BE2C (cell line): ENCODE results near the gene MB.

Experiments used
- DNase-seq: peaks from one replicate; pipeline ENCODE4 v3.0.0-alpha.2; 2020
- H3K27me3 ChIP-seq: fragments of 250-450 bp; sonication (Bioruptor Pico); 2 replicates; pipeline ENCODE4 v1.5.1; 2020; ENCODE audit warnings: mild to moderate bottlenecking
- H3K36me3 ChIP-seq: fragments of 250-450 bp; sonication (Bioruptor Pico); 2 replicates; pipeline ENCODE4 v1.5.1; 2020; ENCODE audit warnings: mild to moderate bottlenecking
- H3K4me1 ChIP-seq: fragments of 250-450 bp; sonication (Bioruptor Pico); 2 replicates; pipeline ENCODE4 v1.5.1; 2020
- H3K4me3 ChIP-seq: 2 replicates; pipeline ENCODE4 v1.5.1; 2011; ENCODE audit warnings: low read depth, low read length
- H3K9me3 ChIP-seq: fragments of 250-450 bp; sonication (Bioruptor Pico); 2 replicates; pipeline ENCODE4 v1.5.1; 2020
- TF ChIP-seq, protein P1 (sequence below): IDR thresholded peaks from 2 replicates; pipeline ENCODE4 v1.5.1; 2012; ENCODE audit warnings: mild to moderate bottlenecking, low read depth, low read length

MB gene

DNA sequence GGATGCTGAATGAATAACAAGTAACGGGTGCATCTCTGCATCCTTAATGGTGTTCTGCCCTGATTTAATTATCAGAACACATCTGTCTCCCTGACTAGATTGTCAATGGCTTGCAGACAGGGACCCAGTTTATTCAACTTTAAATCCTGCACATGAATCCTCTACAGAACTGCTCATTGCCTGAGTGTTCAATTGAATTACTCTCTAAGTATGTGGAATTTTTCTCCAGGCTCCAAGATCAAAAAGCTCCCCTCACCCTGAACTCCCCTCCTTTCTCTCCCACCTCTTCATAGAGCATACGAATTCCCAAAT, 11.8 kb downstream of the MB start:
- Histone ChIP-seq H3K36me3 (no peaks in the 10 kb centered on the region), H3K27me3 (no peaks in the 10 kb centered on the region), H3K9me3 (no peaks in the 10 kb centered on the region; the same call in 1 of the 2 replicates), H3K4me3 (peak overlapping the region; percentile 4), H3K4me1 (peaks cover 24% of the 10 kb centered on the region)
- TF ChIP-seq, protein P1, sequence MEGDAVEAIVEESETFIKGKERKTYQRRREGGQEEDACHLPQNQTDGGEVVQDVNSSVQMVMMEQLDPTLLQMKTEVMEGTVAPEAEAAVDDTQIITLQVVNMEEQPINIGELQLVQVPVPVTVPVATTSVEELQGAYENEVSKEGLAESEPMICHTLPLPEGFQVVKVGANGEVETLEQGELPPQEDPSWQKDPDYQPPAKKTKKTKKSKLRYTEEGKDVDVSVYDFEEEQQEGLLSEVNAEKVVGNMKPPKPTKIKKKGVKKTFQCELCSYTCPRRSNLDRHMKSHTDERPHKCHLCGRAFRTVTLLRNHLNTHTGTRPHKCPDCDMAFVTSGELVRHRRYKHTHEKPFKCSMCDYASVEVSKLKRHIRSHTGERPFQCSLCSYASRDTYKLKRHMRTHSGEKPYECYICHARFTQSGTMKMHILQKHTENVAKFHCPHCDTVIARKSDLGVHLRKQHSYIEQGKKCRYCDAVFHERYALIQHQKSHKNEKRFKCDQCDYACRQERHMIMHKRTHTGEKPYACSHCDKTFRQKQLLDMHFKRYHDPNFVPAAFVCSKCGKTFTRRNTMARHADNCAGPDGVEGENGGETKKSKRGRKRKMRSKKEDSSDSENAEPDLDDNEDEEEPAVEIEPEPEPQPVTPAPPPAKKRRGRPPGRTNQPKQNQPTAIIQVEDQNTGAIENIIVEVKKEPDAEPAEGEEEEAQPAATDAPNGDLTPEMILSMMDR, result no peak
- DNase-seq, result no peak

DNA sequence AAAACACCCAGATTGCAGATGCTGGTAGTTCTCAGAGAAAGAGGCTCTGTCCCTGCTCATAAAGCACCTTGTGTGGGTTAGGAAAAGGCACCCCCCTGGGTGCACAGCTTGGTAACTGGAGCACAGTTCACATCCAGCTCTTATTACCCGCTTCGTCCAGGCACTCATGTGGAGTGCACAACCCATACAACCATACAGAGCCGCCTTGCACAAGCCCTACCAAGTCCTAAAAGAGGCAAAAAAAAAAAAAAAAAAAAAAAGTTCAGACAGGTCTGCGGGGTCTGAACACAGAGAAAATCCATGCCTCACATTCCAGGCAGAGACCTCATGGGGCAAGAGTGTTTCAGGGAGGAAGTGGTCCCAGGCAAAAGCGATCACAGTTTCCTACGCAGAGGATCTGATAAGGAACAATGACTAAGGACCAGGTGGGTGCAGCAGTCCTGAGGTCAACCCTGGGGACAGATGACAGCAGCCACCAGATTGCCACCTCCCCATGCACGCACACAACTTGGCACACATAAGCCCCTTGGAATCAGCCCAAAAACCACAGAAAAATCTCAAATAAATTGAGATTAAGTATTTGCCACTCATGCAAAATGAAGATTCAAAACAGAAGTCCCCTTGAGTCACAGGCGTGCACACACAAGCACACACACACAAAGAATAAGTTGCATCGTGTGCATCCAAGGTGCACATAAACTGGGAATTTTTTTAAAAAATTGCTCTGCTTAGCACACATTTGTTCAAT, 12.3 kb downstream of the MB start:
- H3K36me3 ChIP-seq, result no peaks in the 10 kb centered on the region
- TF ChIP-seq, protein P1, result no peak
- peak; percentile 79 for DNase-seq
- no peaks in the 10 kb centered on the region for H3K27me3 ChIP-seq
- H3K9me3 ChIP-seq, result no peaks in the 10 kb centered on the region; the same call in 1 of the 2 replicates
- H3K4me1 ChIP-seq, result peaks cover 24% of the 10 kb centered on the region
- no peak overlapping the region for H3K4me3 ChIP-seq

DNA sequence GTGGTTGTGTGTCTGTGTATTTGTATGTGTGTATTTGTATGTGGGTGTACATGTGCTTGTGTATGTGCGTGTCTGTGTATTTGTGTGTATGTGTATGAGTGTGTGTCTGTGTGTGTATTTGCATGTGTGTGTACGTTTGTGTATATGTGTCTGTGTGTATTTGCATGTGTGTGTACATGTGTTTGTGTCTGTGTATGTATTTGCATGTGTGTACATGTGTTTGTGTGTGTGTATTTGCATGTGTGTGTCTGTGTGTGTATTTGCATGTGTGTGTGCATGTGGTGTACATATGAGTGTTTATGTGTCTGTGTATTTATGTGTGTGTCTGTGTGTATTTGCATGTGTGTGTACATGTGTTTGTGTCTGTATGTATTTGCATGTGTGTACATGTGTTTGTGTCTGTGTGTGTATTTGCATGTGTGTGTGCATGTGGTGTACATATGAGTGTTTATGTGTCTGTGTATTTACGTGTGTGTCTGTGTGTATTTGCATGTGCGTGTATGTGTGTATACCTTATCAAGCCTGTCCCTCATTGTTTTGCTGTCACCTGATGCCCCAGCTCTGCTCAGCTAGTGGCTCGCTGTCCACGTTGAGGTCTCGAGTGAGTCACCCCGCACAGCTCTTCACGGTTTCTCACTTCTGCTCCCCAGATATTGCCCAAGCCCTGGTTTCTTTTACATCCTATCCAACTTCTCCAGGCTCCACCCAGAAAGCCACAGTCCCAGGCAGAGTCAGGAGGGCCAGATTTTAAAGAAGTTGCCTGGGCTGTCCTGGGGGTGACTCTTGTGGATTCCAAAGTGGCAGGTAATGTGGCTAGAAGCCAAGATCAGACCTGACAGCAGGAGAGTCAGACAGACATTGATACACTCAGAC, 15.2 kb downstream of the MB start:
- Histone ChIP-seq H3K4me3 (no peak overlapping the region), H3K4me1 (peaks cover 22% of the 10 kb centered on the region), H3K27me3 (no peaks in the 10 kb centered on the region), H3K9me3 (no peaks in the 10 kb centered on the region; the same call in 1 of the 2 replicates), H3K36me3 (no peaks in the 10 kb centered on the region)
- TF ChIP-seq, protein P1, result no peak
- no peak for DNase-seq

DNA sequence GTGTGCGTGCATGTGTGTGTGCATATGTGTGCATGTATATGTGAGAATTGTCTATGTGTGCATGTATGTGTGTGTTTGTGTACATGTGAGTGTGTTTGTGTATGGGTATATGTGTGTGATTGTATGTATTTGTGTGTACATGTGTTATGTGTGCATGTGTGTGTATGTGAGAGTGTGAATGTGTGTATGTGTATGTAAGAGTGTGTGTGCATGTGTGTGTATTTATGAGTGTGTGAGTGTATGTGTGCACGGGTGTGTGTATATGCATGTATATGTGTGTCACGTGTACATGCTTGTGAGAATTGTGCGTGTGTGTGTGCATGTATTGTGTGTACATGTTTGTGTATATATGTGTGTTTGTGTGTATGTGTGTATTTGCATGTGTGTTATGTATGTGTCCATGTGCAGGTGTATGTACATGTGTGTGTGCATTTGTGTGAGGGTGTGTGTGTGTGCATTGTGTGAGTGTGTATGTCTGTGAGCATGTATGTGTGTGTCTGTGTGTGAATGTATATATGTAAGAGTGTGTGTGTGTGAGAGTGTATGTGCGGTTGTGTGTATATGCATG, 16.0 kb downstream of the MB start:
- H3K36me3 ChIP-seq, result no peaks in the 10 kb centered on the region
- H3K4me3 ChIP-seq, result no peak overlapping the region
- TF ChIP-seq, protein P1, result no peak
- no peaks in the 10 kb centered on the region for H3K27me3 ChIP-seq
- H3K4me1 ChIP-seq, result peaks cover 13% of the 10 kb centered on the region
- DNase-seq, result no peak
- H3K9me3 ChIP-seq, result no peaks in the 10 kb centered on the region; the same call in 1 of the 2 replicates

DNA sequence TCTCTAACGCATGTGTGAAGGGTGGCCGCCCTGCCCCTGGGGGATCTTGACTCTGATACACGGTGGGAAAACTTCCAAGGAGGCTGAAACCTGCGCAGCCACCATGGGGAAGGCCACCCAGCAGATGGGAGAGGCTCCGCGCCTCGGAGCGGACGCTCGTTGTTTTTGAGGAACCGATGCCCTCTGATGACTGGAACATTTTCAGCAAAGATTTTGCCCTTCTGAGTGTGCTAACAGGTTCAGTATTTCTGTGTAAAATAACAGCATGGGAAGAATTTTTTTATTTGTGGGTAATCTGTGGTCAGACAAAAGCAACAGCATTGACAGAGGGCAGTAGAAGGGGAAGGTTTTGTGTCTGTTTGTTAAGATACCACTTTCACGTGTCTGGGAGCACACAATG, 16.7 kb downstream of the MB start:
- H3K27me3 ChIP-seq, result no peaks in the 10 kb centered on the region
- TF ChIP-seq, protein P1, result no peak
- peaks cover 7% of the 10 kb centered on the region for H3K4me1 ChIP-seq
- no peak overlapping the region for H3K4me3 ChIP-seq
- H3K9me3 ChIP-seq, result no peaks in the 10 kb centered on the region; the same call in 1 of the 2 replicates
- H3K36me3 ChIP-seq, result no peaks in the 10 kb centered on the region
- no peak for DNase-seq
